NCI-H748 (cell line): ENCODE results near the gene BMP6.

Experiments
- DNase-seq: peaks from one replicate; lab custom pipeline; 2025; ENCODE audit not compliant: unreplicated experiment; lab: John Stamatoyannopoulos, UW

The BMP6 gene

DNA sequence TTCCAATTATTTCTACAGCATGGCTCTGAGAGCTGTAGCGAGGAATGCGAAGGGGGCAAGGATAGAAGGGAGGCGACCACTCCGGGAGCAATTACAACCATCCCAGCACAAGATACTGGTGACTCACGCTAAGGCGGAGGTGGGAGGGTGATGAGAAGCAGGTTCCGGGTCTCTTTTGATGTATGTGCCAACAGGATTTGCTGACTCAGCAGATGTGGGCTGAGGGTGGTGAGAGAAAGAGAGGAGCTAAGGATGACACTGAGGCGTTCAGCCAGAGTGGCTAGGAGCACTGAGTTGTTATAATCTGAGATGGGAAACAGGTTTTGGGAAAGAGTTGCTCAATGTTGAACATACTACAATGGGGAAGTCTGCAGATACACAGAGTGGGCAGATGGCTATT, 194.0 kb downstream of the BMP6 start:
- no peak for DNase-seq

DNA sequence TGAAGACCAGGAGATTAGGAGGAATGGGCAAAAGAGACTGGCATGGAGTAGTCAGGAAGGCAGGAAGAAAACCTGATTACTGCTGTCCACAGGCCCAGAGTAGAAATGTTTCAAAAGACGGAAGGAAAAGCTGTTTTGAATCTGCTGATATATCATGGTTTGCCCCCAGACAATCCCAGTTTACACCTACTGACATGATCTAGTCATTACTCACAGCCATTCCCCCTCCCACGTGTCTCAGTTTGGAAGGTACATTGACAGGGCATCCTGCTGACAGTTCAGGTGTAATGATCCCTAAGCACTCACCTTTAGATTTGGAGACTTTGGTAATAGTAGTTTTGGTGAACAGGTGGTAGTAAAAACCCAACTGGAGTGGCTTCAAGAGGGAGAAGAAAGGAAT, 194.5 kb downstream of the BMP6 start:
- DNase-seq: no peak

DNA sequence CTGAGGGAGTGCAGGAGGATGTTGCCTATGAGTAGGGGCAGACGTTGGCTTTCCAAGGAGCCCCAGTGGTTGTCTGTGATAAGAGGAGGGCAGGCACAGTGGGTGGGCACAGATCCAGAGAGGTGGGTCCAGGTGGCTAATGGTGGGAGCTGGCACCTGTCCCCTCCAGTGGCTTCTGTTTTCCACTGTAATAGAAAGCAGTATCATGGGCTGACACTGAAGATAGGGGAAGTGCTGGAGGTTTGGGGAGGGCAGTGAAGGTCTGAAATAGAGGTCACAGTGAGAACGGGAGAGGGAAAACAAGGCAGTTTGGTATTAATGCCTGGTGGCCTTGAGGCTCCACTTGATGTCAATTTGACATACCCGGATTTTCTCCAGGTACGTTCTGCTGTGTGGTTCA, 195.1 kb downstream of the BMP6 start:
- DNase-seq: no peak

DNA sequence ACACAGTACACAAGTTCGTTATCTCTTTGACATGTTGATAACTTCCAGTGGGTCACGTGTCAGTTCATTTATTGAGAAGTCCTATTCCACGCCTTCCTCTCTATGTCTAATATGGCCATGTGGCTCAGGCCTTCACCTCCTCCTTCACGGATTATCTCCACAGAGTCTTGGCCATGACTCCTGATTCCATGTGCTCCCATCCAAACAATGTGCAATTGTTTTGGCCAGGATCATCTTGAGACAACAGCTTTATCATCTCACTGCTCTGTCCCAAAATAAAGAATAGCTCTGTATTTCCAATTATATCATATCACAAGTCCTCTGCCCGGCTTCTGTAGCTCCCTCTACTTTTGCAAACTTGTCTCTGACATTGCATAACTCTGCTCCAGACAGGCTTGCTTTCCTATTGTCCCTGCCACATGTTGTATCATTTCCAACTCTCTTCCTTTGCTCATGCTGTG, 195.8 kb downstream of the BMP6 start:
- DNase-seq: no peak

DNA sequence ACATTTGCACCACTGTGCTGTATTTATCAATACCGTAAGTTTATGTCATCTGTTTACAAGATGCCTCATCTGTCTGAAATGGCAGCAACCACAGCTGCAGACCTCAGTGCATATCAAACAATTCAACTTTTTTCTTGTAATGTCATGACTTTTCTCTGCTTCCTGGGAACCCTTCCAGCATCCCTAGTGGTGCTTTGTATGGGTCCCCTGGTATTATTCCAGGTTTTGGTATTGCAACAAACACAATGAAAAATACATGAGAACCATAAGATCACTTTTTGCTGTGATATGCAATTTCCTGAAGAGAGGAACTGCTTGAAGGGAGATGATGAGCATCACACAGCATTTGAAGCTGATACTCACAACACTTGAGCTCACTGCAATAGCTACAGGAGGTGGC, 196.7 kb downstream of the BMP6 start:
- no peak for DNase-seq

DNA sequence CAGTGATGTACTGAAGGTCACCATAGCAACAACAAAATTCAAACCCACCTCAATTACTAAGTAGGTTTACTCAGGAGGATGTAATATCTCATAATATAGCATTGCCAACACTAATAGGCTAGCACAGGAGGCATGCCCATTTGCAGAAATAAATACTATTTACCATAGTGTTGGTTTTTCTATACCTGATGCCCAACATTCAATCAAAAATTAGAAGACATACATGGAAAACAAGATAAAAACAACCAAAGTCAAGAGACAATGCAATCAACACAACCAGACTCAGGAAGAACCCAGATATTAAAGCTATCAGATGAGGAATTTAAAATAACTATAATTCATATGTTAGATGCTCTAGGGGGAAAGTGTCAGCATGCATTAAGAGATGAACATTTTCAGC, 199.0 kb downstream of the BMP6 start:
- no peak for DNase-seq
